ENCODE results near the gene MRPL37. TPM values are rescaled to one million over a fixed set of nuclear protein-coding genes. Genes with fewer than 3 reads are reported as not detected.
"Not testable (repeated sequence)": the region's sequence is repeated elsewhere in the genome, so short reads cannot be mapped to it uniquely, and the experiment has no call there.

MRPL37 gene
- total RNA-seq, 1 experiment from 2014 or later, result 138 TPM

DNA sequence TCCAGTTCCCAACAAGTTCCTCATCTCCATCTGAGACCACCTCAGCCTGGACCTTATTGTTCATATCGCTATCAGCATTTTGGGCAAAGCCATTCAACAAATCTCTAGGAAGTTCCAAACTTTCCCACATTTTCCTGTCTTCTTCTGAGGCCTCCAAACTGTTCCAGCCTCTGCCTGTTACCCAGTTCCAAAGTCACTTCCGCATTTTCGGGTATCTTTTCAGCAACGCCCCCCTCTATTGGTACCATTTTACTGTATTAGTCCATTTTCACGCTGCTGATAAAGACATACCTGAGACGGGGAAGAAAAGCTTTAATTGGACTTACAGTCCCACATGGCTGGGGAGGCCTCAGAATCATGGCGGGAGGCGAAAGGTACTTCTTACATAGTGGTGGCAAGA is 33.6 kb upstream of the MRPL37 start:
- H3K27me3 ChIP-seq (ENCODE audit: control insufficient read depth, insufficient read depth, low read length); H3K4me3 ChIP-seq (ENCODE audit: low read depth in 2 of 2, low read length in 2 of 2); in situ Hi-C loops (cut with HindIII; ENCODE audit: low pct_unique_long_range_greater_than_20kb, low sequenced_read_pairs); BruUV-seq (replicated peaks); DNase-seq (ENCODE audit: low read depth, low spot score); H3K9me3 ChIP-seq (ENCODE audit: control insufficient read depth, insufficient read depth, low read depth, low read length); H3K27ac ChIP-seq (ENCODE audit: low read length); H3K36me3 ChIP-seq (ENCODE audit: control insufficient read depth, insufficient read depth, low read length); CTCF ChIA-PET; intact Hi-C loops (cut with micrococcal nuclease; ENCODE audit: unreplicated experiment); POLR2A ChIA-PET; ATAC-seq; H3K4me1 ChIP-seq (ENCODE audit: control insufficient read depth, insufficient read depth, low read length): not testable (repeated sequence)

DNA sequence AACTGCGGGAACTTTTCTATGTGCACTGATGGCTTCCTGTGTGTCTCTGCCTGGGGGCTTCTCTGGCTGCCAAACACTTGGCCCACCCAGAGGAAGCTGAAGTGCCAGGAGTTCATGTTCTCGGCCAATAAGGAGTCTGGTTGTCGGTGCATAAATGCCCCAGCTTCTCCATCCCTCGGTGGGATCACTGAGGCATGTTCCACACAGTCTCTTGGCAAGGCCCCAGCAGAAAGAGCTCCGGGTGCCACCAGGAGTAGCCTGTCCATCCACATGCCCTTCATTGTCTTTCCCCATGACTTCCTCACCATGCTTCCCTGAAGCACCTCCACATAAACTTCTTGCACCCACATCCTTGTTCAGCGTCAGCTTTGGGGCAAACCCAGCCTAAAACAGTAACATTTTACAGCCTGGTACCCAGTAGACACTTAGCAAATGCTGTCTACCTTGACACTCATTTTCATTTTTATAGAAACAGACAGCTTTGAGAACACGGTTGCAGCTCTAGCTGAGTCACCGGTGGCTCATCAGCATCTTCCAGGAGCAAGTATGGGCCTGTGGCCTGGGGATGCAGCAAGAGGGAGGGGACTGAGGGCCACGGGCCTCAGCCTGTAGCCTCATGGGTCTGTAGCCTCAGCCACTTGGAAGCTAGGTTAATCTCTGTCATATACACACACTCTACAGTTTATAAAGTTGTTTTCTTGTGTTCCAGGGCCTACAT is 32.4 kb upstream of the MRPL37 start:
- BruUV-seq (replicated peaks), result no TSS peak
- Histone ChIP-seq H3K27me3 (ENCODE audit: control insufficient read depth, insufficient read depth, low read length) (no peaks in the 10 kb centered on the region), H3K36me3 (ENCODE audit: control insufficient read depth, insufficient read depth, low read length) (no peaks in the 10 kb centered on the region), H3K9me3 (ENCODE audit: control insufficient read depth, insufficient read depth, low read depth, low read length) (no peaks in the 10 kb centered on the region), H3K4me1 (ENCODE audit: control insufficient read depth, insufficient read depth, low read length) (no peaks in the 10 kb centered on the region), H3K27ac (ENCODE audit: low read length) (no peak overlapping the region), H3K4me3 (ENCODE audit: low read depth in 2 of 2, low read length in 2 of 2) (no peak overlapping the region)
- intact Hi-C loops (cut with micrococcal nuclease; ENCODE audit: unreplicated experiment), result no loop called here
- DNase-seq (ENCODE audit: low read depth, low spot score), result no peak
- peak; percentile 42; the same call in 1 of the 2 replicates for ATAC-seq
- TF ChIP-seq TCF7L2 (IDR thresholded peaks at IDR 0.05; ENCODE audit: low read depth, low read length) (no peak), SIN3A (IDR thresholded peaks at IDR 0.05; ENCODE audit: borderline replicate concordance, insufficient read depth, low read depth, low read length) (no peak), POLR2AphosphoS5 (IDR thresholded peaks at IDR 0.05; ENCODE audit: low read depth, low read length) (no peak)
- TF ChIP-seq, protein P1, sequence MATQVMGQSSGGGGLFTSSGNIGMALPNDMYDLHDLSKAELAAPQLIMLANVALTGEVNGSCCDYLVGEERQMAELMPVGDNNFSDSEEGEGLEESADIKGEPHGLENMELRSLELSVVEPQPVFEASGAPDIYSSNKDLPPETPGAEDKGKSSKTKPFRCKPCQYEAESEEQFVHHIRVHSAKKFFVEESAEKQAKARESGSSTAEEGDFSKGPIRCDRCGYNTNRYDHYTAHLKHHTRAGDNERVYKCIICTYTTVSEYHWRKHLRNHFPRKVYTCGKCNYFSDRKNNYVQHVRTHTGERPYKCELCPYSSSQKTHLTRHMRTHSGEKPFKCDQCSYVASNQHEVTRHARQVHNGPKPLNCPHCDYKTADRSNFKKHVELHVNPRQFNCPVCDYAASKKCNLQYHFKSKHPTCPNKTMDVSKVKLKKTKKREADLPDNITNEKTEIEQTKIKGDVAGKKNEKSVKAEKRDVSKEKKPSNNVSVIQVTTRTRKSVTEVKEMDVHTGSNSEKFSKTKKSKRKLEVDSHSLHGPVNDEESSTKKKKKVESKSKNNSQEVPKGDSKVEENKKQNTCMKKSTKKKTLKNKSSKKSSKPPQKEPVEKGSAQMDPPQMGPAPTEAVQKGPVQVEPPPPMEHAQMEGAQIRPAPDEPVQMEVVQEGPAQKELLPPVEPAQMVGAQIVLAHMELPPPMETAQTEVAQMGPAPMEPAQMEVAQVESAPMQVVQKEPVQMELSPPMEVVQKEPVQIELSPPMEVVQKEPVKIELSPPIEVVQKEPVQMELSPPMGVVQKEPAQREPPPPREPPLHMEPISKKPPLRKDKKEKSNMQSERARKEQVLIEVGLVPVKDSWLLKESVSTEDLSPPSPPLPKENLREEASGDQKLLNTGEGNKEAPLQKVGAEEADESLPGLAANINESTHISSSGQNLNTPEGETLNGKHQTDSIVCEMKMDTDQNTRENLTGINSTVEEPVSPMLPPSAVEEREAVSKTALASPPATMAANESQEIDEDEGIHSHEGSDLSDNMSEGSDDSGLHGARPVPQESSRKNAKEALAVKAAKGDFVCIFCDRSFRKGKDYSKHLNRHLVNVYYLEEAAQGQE (IDR thresholded peaks at IDR 0.05; ENCODE audit: insufficient read depth in 1 of 2, low read depth in 2 of 2, low read length in 1 of 2), result no peak
- TF ChIP-seq, protein P2, sequence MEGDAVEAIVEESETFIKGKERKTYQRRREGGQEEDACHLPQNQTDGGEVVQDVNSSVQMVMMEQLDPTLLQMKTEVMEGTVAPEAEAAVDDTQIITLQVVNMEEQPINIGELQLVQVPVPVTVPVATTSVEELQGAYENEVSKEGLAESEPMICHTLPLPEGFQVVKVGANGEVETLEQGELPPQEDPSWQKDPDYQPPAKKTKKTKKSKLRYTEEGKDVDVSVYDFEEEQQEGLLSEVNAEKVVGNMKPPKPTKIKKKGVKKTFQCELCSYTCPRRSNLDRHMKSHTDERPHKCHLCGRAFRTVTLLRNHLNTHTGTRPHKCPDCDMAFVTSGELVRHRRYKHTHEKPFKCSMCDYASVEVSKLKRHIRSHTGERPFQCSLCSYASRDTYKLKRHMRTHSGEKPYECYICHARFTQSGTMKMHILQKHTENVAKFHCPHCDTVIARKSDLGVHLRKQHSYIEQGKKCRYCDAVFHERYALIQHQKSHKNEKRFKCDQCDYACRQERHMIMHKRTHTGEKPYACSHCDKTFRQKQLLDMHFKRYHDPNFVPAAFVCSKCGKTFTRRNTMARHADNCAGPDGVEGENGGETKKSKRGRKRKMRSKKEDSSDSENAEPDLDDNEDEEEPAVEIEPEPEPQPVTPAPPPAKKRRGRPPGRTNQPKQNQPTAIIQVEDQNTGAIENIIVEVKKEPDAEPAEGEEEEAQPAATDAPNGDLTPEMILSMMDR (IDR thresholded peaks at IDR 0.05), result no peak
- POLR2A ChIA-PET, result no interaction called here
- CTCF ChIA-PET, result interaction anchor here (0.6 kb wide), 1 partner anchor 555 kb away, joined by 3 read pairs; no protein-coding TSS in a partner anchor
- in situ Hi-C loops (cut with HindIII; ENCODE audit: low pct_unique_long_range_greater_than_20kb, low sequenced_read_pairs), result no loop called here

DNA sequence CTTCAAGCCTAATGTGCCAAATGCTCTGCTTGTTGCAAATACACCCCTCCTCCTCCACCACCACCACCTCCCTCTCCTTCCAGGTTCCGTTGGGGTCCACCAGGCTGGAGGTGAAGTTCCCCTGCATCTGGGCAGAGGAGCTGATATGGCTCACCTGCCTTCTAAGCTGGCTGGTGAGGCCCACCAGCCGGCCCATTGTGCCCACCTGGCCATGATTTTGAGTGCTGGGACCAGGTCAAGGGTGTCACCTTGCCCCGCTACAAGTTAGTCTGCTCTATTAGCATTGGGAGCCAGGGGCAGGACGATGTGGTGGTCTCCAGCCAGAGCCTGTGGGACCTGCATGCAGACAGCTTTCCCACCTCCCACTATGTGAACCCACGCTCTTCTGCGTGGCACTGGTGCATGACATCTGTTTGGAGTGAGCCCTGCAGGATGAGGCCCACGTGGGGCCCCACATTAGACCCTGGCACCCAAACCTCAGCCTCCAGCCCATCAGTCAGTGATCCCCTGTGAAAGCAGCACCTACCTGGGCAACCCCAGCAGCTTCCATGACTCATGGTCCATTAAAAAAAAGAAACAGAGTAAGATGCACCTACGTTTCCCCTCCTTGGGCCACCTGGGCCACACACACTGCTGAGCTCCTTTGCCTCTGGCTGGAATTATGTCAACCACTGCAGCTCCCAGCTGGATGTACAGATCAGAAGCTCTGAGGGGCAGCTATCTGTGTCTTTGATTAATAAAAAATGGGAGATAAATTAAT is 31.6 kb upstream of the MRPL37 start:
- Histone ChIP-seq H3K4me3 (ENCODE audit: low read depth in 2 of 2, low read length in 2 of 2) (no peak overlapping the region), H3K27me3 (ENCODE audit: control insufficient read depth, insufficient read depth, low read length) (no peaks in the 10 kb centered on the region), H3K27ac (ENCODE audit: low read length) (no peak overlapping the region), H3K4me1 (ENCODE audit: control insufficient read depth, insufficient read depth, low read length) (no peaks in the 10 kb centered on the region), H3K36me3 (ENCODE audit: control insufficient read depth, insufficient read depth, low read length) (no peaks in the 10 kb centered on the region), H3K9me3 (ENCODE audit: control insufficient read depth, insufficient read depth, low read depth, low read length) (no peaks in the 10 kb centered on the region)
- DNase-seq (ENCODE audit: low read depth, low spot score) (no peak), ATAC-seq (no peak)
- in situ Hi-C loops (cut with HindIII; ENCODE audit: low pct_unique_long_range_greater_than_20kb, low sequenced_read_pairs) (no loop called here), intact Hi-C loops (cut with micrococcal nuclease; ENCODE audit: unreplicated experiment) (no loop called here)
- ChIA-PET POLR2A (no interaction called here), CTCF (no interaction called here)
- no TSS peak for BruUV-seq (replicated peaks)
- TF ChIP-seq, protein P2 (IDR thresholded peaks at IDR 0.05), result no peak
- no peak for TF ChIP-seq POLR2AphosphoS5 (IDR thresholded peaks at IDR 0.05; ENCODE audit: low read depth, low read length)
- TF ChIP-seq, protein P1 (IDR thresholded peaks at IDR 0.05; ENCODE audit: insufficient read depth in 1 of 2, low read depth in 2 of 2, low read length in 1 of 2), result no peak
- no peak for TF ChIP-seq SIN3A (IDR thresholded peaks at IDR 0.05; ENCODE audit: borderline replicate concordance, insufficient read depth, low read depth, low read length)
- TF ChIP-seq TCF7L2 (IDR thresholded peaks at IDR 0.05; ENCODE audit: low read depth, low read length), result no peak

Measured in Panc1 (cell line).